GM18951 (cell line): ENCODE data around the gene SCFD2.
"Not testable (repeated sequence)": the region's sequence is repeated elsewhere in the genome, so short reads cannot be mapped to it uniquely, and the experiment has no call there.

Source experiments
- POLR2A ChIP-seq: IDR thresholded peaks from 4 replicates; pipeline ENCODE4 v1.6.1; 2011; ENCODE audit warnings: mild to moderate bottlenecking; ENCODE audit not compliant: insufficient read length, insufficient read depth; ENCODE audit errors: extremely low read depth
- in situ Hi-C: fragments of 300-500 bp; cut with MboI; formaldehyde crosslinking; loops from one replicate; pipeline ENCODE4 v1.12.0; 2022; ENCODE audit warnings: low sequenced_read_pairs, mixed read lengths, inconsistent platforms; ENCODE audit not compliant: unreplicated experiment

Gene SCFD2

GRCh38 chr4:53362093-53362492 lies 3.8 kb downstream of the SCFD2 start:
- in situ Hi-C loops = no loop called here

GRCh38 chr4:53361451-53361850 lies 4.4 kb downstream of the SCFD2 start:
- no peak for TF ChIP-seq POLR2A
- in situ Hi-C loops = no loop called here

More at GRCh38 chr4:53362093-53362492, 3.8 kb downstream of the SCFD2 start:
- TF ChIP-seq POLR2A = no peak

- in situ Hi-C loops = no loop called here
- no peak for TF ChIP-seq POLR2A
These were observed 9.8 kb downstream of the SCFD2 start for GRCh38 chr4:53355930-53356521.

GRCh38 chr4:53354012-53354722 lies 11.7 kb downstream of the SCFD2 start:
- no peak for TF ChIP-seq POLR2A
- in situ Hi-C loops = no loop called here

- no peak for TF ChIP-seq POLR2A
- in situ Hi-C loops = no loop called here
These were observed 16.8 kb downstream of the SCFD2 start for GRCh38 chr4:53349091-53349491.

- no peak for TF ChIP-seq POLR2A
- in situ Hi-C loops = no loop called here
These were observed 17.8 kb downstream of the SCFD2 start for GRCh38 chr4:53348046-53348445.

- in situ Hi-C loops = no loop called here
These were observed 18.7 kb downstream of the SCFD2 start for GRCh38 chr4:53346920-53347852.

GRCh38 chr4:53346392-53346791 lies 19.5 kb downstream of the SCFD2 start:
- in situ Hi-C loops = not testable (repeated sequence)

More at GRCh38 chr4:53346920-53347852, 18.7 kb downstream of the SCFD2 start:
- no peak for TF ChIP-seq POLR2A

GRCh38 chr4:53340145-53340544 lies 25.7 kb downstream of the SCFD2 start:
- in situ Hi-C loops = not testable (repeated sequence)

- in situ Hi-C loops = not testable (repeated sequence)
These were observed 30.9 kb downstream of the SCFD2 start for GRCh38 chr4:53334916-53335315.

- TF ChIP-seq POLR2A = no peak
- in situ Hi-C loops = no loop called here
These were observed 39.3 kb downstream of the SCFD2 start for GRCh38 chr4:53326535-53326934.

GRCh38 chr4:53322696-53323095 lies 43.2 kb downstream of the SCFD2 start:
- no peak for TF ChIP-seq POLR2A
- in situ Hi-C loops = no loop called here

GRCh38 chr4:53321984-53322289 lies 43.9 kb downstream of the SCFD2 start:
- in situ Hi-C loops = no loop called here
- TF ChIP-seq POLR2A = no peak
